Measurements from ENCODE around the gene SLAMF9. TPM values are rescaled to one million over a fixed set of nuclear protein-coding genes. Genes with fewer than 3 reads are reported as not detected.

Gene SLAMF9
- total and polyA plus RNA-seq, 2 donors (not counting 3 experiments of a cell fraction or from before 2014, with no cell fraction given) = not detected

- H3K79me2 ChIP-seq (ENCODE audit: control insufficient read depth, insufficient read depth, low read length) = no peaks in the 10 kb centered on the region
- H3K4me3 ChIP-seq (replicated peaks in 1 of 3; ENCODE audit: insufficient read depth in 1 of 3, low read depth in 1 of 3, low read length in 3 of 3) = no peak overlapping the region
- H3K9ac ChIP-seq (replicated peaks; ENCODE audit: extremely low read depth, insufficient read depth, low read length) = no peak overlapping the region
- H3K9me3 ChIP-seq (replicated peaks; ENCODE audit: control insufficient read depth, insufficient read depth, low read length) = no peaks in the 10 kb centered on the region
- TF ChIP-seq EZH2 (IDR thresholded peaks at IDR 0.05; ENCODE audit: borderline replicate concordance, low read depth, low read length, severe bottlenecking) (no peak), MYC (IDR thresholded peaks at IDR 0.05; ENCODE audit: low read depth, low read length) (no peak), MAX (IDR thresholded peaks at IDR 0.05; ENCODE audit: insufficient read depth, insufficient read length) (no peak), CTCF (IDR thresholded peaks at IDR 0.05; ENCODE audit: extremely low read depth in 1 of 2, insufficient read depth in 1 of 2, low read depth in 1 of 2, low read length in 2 of 2) (no peak), GATA2 (IDR thresholded peaks at IDR 0.05; ENCODE audit: insufficient read depth, insufficient read length, low read depth, low read length) (no peak), JUN (IDR thresholded peaks at IDR 0.05; ENCODE audit: borderline replicate concordance, insufficient read depth, insufficient read length, low read depth) (no peak), POLR2AphosphoS5 (IDR thresholded peaks at IDR 0.05; ENCODE audit: insufficient read depth, low read depth, low read length) (no peak), POLR2A (IDR thresholded peaks at IDR 0.05; ENCODE audit: low read depth, low read length) (no peak), FOS (IDR thresholded peaks at IDR 0.05; ENCODE audit: borderline replicate concordance, insufficient read depth, low read length) (no peak)
- dilution Hi-C loops (cut with MboI; ENCODE audit: extremely low pct_ligation_motif_present, low sequenced_read_pairs) (no loop called here), intact Hi-C loops (cut with micrococcal nuclease) (no loop called here)
- BruUV-seq (replicated peaks) = no TSS peak
- H3K36me3 ChIP-seq (ENCODE audit: control insufficient read depth in 2 of 2, extremely low read depth in 1 of 2, insufficient read depth in 2 of 2, low read length in 2 of 2) = no peaks in the 10 kb centered on the region
- FAIRE-seq (no peak), DNase-seq (ENCODE audit: low read depth, low spot score) (no peak)
- H3K27ac ChIP-seq (ENCODE audit: insufficient read depth, low read depth, low read length) = no peak overlapping the region
- POLR2A ChIA-PET = no interaction called here
- no peaks in the 10 kb centered on the region for H3K4me1 ChIP-seq (ENCODE audit: control insufficient read depth, extremely low read depth, insufficient read depth, low read length)
- H3K27me3 ChIP-seq (ENCODE audit: control insufficient read depth in 2 of 2, insufficient read depth in 2 of 2, low read length in 2 of 2) = peaks cover 30 to 31% of the 10 kb centered on the region in 2 experiments
- H3K4me2 ChIP-seq (ENCODE audit: insufficient read depth, low read length) = no peak overlapping the region
- no peaks in the 10 kb centered on the region for H3K9me1 ChIP-seq (replicated peaks; ENCODE audit: control insufficient read depth, extremely low read depth, insufficient read depth, low read length)
- CTCF ChIA-PET = no interaction called here
- no peaks in the 10 kb centered on the region for H4K20me1 ChIP-seq (replicated peaks; ENCODE audit: control insufficient read depth, extremely low read depth, insufficient read depth, low read length)
- H2AFZ ChIP-seq (ENCODE audit: low read depth, low read length) = no peak overlapping the region
These were observed 2.5 kb downstream of the SLAMF9 start for GRCh38 chr1:159951551-159951950.

All from endothelial cell of umbilical vein (primary cell).